ENCODE results near the gene NFIB.

DNA sequence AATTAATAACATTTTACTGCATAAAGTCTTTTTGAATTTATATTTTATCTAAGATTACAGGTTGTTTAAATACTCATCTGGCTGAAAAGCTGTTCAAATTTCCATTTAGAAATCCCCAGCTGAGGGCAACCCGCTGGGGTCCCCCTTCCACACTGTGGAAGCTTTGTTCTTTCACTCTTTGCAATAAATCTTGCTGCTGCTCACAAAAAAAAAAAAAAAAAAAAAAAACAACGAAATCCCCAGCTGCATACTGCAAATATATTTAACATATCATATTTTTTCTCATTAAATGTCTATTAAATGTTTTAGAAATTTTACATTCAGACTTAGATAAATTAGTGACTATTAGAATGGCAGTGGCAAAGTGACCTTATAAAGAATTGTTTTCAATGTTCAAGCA is 172.2 kb downstream of the NFIB start:
- TF ChIP-seq POLR2A (IDR thresholded peaks at IDR 0.05) (no peak), POLR2AphosphoS5 (IDR thresholded peaks at IDR 0.05) (no peak)
